ENCODE measurements around the gene CBFA2T2.

Gene CBFA2T2

DNA sequence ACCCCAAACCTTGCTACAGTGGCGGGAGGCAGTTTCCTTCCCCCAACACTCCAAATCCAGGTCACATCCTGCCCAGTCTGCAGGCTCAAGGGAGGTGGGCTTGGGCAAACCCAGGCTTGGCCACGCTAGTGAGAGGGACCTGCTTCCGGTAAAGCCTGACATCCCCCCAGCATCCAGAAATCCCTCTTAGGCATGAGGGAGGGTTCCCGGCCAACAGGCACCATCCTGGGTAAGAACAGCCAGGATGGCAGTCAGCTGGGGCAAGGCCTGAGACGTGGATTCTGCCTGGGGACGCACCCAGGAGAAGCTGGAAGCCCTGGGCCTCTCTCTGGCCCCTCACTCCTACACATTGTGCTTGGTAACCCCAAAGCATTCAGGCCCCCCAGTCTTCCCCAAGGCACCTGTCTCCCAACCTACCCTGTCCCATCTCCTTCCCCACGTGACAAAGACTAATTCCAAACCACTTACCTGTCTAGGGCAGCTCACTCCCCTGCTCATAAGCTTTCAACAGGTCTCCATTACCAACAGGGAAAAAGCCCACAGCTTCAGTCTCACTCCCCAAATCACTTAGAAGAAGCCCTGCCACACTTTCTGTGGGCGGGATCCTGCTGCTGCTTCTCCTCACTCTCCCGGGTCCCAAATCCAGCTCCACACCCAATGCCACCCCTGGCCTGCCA lies 174.3 kb downstream of the CBFA2T2 start:
- Histone ChIP-seq H3K4me3 (ENCODE audit: low read length in 2 of 2) (peak overlapping the region; percentile 55 to 84), H3K27me3 (ENCODE audit: control insufficient read depth in 2 of 2, insufficient read depth in 2 of 2, low read length in 2 of 2) (no peaks in the 10 kb centered on the region), H3K36me3 (ENCODE audit: control insufficient read depth in 2 of 2, insufficient read depth in 2 of 2, low read length in 2 of 2) (peaks cover 5 to 9% of the 10 kb centered on the region in 2 donors), H3K27ac (ENCODE audit: low read depth in 2 of 2, low read length in 2 of 2) (peak overlapping the region; percentile 72 to 93), H3K9ac (ENCODE audit: low read depth in 1 of 2, low read length in 2 of 2) (peak overlapping the region; percentile 73 to 93), H3K4me1 (ENCODE audit: control insufficient read depth in 2 of 2, insufficient read depth in 2 of 2, low read length in 2 of 2) (peaks cover 37 to 39% of the 10 kb centered on the region in 2 donors), H3K9me3 (ENCODE audit: control insufficient read depth in 2 of 2, low read length in 2 of 2) (no peaks in the 10 kb centered on the region)

DNA sequence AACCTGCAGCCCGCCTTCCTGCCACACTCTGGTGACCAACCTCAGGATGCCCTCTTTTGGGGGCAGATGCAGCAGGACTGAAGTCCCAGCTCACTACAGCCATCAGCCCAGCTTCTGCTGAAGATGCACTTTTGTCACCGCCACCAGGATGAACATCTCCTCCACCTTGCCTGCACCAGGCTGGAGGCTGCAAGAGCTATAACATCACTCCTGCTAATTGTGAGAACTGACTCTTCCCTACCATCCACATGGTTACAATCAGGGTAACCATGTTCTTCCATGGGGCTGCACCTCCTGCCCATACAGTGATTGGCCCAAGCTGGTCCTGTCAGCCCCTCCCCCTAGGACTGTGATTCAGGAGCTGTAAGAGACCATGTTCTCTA lies 174.9 kb downstream of the CBFA2T2 start:
- peak overlapping the region in 1 of 2 donors; percentile 93 for H3K27ac ChIP-seq (ENCODE audit: low read depth in 2 of 2, low read length in 2 of 2)
- no peaks in the 10 kb centered on the region for H3K9me3 ChIP-seq (ENCODE audit: control insufficient read depth in 2 of 2, low read length in 2 of 2)
- H3K9ac ChIP-seq (ENCODE audit: low read depth in 1 of 2, low read length in 2 of 2) = no peak overlapping the region
- peaks cover 37 to 39% of the 10 kb centered on the region in 2 donors for H3K4me1 ChIP-seq (ENCODE audit: control insufficient read depth in 2 of 2, insufficient read depth in 2 of 2, low read length in 2 of 2)
- H3K36me3 ChIP-seq (ENCODE audit: control insufficient read depth in 2 of 2, insufficient read depth in 2 of 2, low read length in 2 of 2) = peaks cover 7 to 11% of the 10 kb centered on the region in 2 donors
- no peaks in the 10 kb centered on the region for H3K27me3 ChIP-seq (ENCODE audit: control insufficient read depth in 2 of 2, insufficient read depth in 2 of 2, low read length in 2 of 2)
- no peak overlapping the region for H3K4me3 ChIP-seq (ENCODE audit: low read length in 2 of 2)

DNA sequence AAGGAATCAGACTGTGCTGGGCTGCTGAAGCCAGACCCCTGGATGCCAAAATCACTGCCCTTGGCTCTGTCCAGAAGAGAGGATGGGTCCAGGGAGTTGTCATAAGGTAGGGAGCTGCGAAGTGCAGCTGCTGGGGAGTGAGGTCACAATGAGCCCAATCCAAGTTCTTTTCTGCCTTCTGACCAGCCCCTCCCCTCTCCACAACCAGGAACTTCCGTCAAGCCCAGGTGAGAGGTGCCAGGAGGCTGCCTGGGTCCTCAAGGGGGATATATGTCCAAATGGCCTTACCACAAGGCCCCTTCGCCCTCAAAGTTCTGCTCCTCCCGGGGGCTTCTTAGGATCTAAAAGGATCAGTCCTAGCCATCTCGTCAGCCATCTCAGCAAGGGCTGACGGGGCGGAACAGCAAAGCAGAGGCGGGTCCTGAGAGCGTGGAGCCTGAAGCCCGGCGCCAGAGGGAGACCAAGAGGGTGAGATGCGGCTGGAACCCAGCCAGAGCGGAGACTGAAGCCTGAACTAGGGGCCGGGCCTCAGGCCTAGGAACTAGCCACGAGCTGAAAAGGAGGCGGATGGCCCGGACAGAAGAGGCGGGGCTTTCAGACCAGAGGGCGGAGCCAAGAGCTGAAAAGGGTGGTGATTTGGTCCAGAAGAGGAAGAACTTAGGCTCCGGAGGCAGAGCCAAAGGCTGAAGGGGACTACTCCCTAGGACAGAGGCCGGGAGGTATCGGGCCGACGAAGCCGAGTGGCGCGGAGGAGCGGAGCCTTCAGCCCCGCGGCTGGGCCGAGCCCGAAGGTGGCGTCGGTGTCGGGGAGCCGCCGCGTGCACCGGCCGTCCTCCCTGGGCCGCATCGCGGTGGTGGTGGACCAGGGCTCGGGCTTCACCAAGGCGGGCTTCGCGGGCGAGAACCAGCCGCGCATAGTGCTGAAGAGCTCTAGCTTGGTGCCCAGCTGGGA lies 176.7 kb downstream of the CBFA2T2 start, which contains the start of gene ACTL10:
TSS of gene ACTL10 (plus strand) at position 651 of the 952 bp plus-strand sequence. CDS start 555 bp downstream, outside the sequence.
- Histone ChIP-seq H3K4me1 (ENCODE audit: control insufficient read depth in 2 of 2, insufficient read depth in 2 of 2, low read length in 2 of 2) (peaks cover 37 to 39% of the 10 kb centered on the region in 2 donors), H3K27ac (ENCODE audit: low read depth in 2 of 2, low read length in 2 of 2) (peak within 1 kb of the TSS; percentile 94 to 95), H3K27me3 (ENCODE audit: control insufficient read depth in 2 of 2, insufficient read depth in 2 of 2, low read length in 2 of 2) (no peaks in the 10 kb centered on the region), H3K36me3 (ENCODE audit: control insufficient read depth in 2 of 2, insufficient read depth in 2 of 2, low read length in 2 of 2) (peaks cover 13 to 20% of the 10 kb centered on the region in 2 donors), H3K9ac (ENCODE audit: low read depth in 1 of 2, low read length in 2 of 2) (peak within 1 kb of the TSS; percentile 70 to 80), H3K4me3 (ENCODE audit: low read length in 2 of 2) (peak within 1 kb of the TSS; percentile 70 to 74), H3K9me3 (ENCODE audit: control insufficient read depth in 2 of 2, low read length in 2 of 2) (no peaks in the 10 kb centered on the region)

DNA sequence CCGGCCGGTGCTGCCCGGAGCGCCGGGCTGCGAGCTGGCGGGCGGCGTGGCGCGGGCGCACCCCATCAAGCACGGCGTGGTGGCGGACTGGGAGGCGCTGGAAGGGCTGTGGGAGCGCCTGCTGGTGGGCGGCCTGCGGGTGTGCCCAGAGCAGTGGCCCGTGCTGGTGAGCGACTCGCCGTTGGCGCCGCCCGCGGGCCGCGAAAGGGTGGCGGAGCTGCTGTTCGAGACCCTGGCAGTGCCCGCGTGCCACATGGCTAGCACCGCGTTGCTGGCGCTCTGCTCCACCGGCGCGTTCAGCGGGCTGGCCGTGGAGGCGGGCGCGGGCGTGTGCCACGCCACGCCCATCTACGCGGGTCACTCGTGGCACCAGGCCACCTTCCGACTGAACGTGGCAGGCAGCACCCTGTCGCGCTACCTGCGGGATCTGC lies 177.4 kb downstream of the CBFA2T2 start:
- Histone ChIP-seq H3K27ac (ENCODE audit: low read depth in 2 of 2, low read length in 2 of 2) (peak overlapping the region; percentile 94 to 95), H3K9ac (ENCODE audit: low read depth in 1 of 2, low read length in 2 of 2) (peak overlapping the region; percentile 70 to 80), H3K4me1 (ENCODE audit: control insufficient read depth in 2 of 2, insufficient read depth in 2 of 2, low read length in 2 of 2) (peaks cover 37 to 39% of the 10 kb centered on the region in 2 donors), H3K9me3 (ENCODE audit: control insufficient read depth in 2 of 2, low read length in 2 of 2) (no peaks in the 10 kb centered on the region), H3K27me3 (ENCODE audit: control insufficient read depth in 2 of 2, insufficient read depth in 2 of 2, low read length in 2 of 2) (no peaks in the 10 kb centered on the region), H3K36me3 (ENCODE audit: control insufficient read depth in 2 of 2, insufficient read depth in 2 of 2, low read length in 2 of 2) (peaks cover 13 to 20% of the 10 kb centered on the region in 2 donors), H3K4me3 (ENCODE audit: low read length in 2 of 2) (peak overlapping the region; percentile 70 to 74)

DNA sequence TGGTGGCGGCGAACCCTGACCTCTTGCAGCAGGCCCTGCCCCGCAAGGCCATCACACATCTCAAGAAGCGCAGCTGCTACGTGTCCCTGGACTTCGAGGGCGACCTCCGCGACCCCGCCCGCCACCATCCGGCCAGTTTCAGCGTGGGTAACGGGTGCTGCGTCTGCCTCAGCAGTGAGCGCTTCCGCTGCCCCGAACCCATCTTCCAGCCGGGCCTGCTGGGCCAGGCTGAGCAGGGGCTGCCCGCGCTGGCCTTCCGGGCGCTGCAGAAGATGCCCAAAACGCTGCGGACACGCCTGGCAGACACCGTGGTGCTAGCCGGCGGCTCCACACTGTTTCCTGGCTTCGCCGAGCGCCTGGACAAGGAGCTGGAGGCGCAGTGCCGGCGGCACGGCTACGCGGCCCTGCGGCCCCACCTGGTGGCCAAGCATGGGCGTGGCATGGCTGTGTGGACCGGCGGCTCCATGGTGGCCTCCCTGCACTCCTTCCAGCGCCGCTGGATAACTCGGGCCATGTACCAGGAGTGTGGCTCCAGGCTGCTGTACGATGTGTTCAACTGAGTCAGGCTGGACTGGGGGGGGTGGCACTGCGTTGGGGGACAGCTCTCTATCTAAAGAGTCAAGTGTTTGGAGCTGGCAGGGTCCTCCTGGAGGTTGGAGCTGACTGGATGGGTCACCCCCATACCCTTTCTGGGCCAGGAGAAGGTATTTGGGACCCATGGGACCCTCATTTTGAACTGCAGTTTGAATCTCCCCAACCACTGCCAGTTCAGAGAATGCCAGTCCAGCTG lies 178.0 kb downstream of the CBFA2T2 start:
- Histone ChIP-seq H3K4me1 (ENCODE audit: control insufficient read depth in 2 of 2, insufficient read depth in 2 of 2, low read length in 2 of 2) (peaks cover 39 to 42% of the 10 kb centered on the region in 2 donors), H3K27ac (ENCODE audit: low read depth in 2 of 2, low read length in 2 of 2) (peak overlapping the region; percentile 94 to 95), H3K9ac (ENCODE audit: low read depth in 1 of 2, low read length in 2 of 2) (peak overlapping the region; percentile 70 to 80)

DNA sequence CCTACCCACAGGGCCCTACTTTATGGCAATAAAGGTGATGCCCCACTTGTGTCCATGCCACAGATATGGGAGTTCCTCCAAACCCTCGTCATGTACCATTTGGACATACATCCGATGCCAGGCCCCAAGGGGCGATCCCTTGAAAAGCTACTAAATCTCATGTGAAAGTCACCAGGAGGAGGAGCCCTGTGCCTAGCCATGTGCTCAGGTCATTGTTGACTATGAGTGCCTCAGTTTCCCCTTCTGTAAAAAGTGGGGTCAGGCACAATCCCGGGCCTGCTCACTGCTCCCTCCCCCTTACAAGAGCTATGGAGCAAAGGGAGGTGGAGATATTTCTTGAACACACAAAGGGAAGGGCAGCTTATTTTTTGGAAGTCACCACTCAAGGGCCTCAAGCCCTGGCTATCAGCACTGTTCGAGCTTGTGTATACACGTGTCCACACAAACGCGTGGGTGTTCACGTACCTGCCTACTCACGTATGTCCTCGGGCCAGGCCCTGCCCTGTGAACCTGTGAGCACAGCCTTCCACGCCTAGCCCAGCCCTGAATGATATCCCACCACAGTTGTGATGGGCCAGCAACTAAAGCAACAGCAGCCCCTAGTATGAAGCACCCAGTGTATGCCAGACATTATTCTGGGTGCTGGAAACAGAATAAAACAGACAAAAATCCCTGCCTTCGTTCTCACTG lies 178.7 kb downstream of the CBFA2T2 start:
- H3K4me1 ChIP-seq (ENCODE audit: control insufficient read depth in 2 of 2, insufficient read depth in 2 of 2, low read length in 2 of 2) = peaks cover 41 to 45% of the 10 kb centered on the region in 2 donors
- H3K27ac ChIP-seq (ENCODE audit: low read depth in 2 of 2, low read length in 2 of 2) = peak overlapping the region in 1 of 2 donors; percentile 95
- no peaks in the 10 kb centered on the region for H3K9me3 ChIP-seq (ENCODE audit: control insufficient read depth in 2 of 2, low read length in 2 of 2)
- H3K27me3 ChIP-seq (ENCODE audit: control insufficient read depth in 2 of 2, insufficient read depth in 2 of 2, low read length in 2 of 2) = no peaks in the 10 kb centered on the region
- H3K36me3 ChIP-seq (ENCODE audit: control insufficient read depth in 2 of 2, insufficient read depth in 2 of 2, low read length in 2 of 2) = peaks cover 13 to 20% of the 10 kb centered on the region in 2 donors
- H3K4me3 ChIP-seq (ENCODE audit: low read length in 2 of 2) = peak overlapping the region; percentile 70 to 74
- H3K9ac ChIP-seq (ENCODE audit: low read depth in 1 of 2, low read length in 2 of 2) = no peak overlapping the region

More for the DNA sequence above, 178.0 kb downstream of the CBFA2T2 start:
- H3K27me3 ChIP-seq (ENCODE audit: control insufficient read depth in 2 of 2, insufficient read depth in 2 of 2, low read length in 2 of 2) = no peaks in the 10 kb centered on the region
- H3K36me3 ChIP-seq (ENCODE audit: control insufficient read depth in 2 of 2, insufficient read depth in 2 of 2, low read length in 2 of 2) = peaks cover 13 to 20% of the 10 kb centered on the region in 2 donors
- H3K9me3 ChIP-seq (ENCODE audit: control insufficient read depth in 2 of 2, low read length in 2 of 2) = no peaks in the 10 kb centered on the region
- H3K4me3 ChIP-seq (ENCODE audit: low read length in 2 of 2) = peak overlapping the region; percentile 70 to 74

DNA sequence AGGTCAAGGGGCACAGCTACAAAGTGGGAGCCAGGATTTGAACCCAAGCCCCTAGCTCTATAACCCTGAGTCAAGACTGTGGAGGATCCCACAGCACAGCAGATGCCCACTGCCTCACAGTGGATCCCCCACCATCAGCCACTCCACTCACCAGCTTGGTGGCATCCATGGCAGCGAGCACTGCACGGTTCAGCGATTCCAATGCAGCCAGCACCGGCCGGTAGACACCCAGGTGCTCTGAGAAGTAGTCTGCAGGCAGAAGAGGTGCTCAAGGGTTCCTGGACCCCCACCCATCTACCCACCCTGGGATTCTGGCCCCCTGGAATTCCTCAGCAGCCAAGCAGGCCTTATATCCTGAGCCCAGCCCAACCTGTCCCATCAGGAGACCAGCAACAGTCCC lies 179.3 kb downstream of the CBFA2T2 start:
- no peak overlapping the region for H3K4me3 ChIP-seq (ENCODE audit: low read length in 2 of 2)
- H3K27me3 ChIP-seq (ENCODE audit: control insufficient read depth in 2 of 2, insufficient read depth in 2 of 2, low read length in 2 of 2) = no peaks in the 10 kb centered on the region
- peaks cover 13 to 20% of the 10 kb centered on the region in 2 donors for H3K36me3 ChIP-seq (ENCODE audit: control insufficient read depth in 2 of 2, insufficient read depth in 2 of 2, low read length in 2 of 2)
- H3K9ac ChIP-seq (ENCODE audit: low read depth in 1 of 2, low read length in 2 of 2) = no peak overlapping the region
- no peak overlapping the region for H3K27ac ChIP-seq (ENCODE audit: low read depth in 2 of 2, low read length in 2 of 2)
- peaks cover 38 to 40% of the 10 kb centered on the region in 2 donors for H3K4me1 ChIP-seq (ENCODE audit: control insufficient read depth in 2 of 2, insufficient read depth in 2 of 2, low read length in 2 of 2)
- H3K9me3 ChIP-seq (ENCODE audit: control insufficient read depth in 2 of 2, low read length in 2 of 2) = no peaks in the 10 kb centered on the region

DNA sequence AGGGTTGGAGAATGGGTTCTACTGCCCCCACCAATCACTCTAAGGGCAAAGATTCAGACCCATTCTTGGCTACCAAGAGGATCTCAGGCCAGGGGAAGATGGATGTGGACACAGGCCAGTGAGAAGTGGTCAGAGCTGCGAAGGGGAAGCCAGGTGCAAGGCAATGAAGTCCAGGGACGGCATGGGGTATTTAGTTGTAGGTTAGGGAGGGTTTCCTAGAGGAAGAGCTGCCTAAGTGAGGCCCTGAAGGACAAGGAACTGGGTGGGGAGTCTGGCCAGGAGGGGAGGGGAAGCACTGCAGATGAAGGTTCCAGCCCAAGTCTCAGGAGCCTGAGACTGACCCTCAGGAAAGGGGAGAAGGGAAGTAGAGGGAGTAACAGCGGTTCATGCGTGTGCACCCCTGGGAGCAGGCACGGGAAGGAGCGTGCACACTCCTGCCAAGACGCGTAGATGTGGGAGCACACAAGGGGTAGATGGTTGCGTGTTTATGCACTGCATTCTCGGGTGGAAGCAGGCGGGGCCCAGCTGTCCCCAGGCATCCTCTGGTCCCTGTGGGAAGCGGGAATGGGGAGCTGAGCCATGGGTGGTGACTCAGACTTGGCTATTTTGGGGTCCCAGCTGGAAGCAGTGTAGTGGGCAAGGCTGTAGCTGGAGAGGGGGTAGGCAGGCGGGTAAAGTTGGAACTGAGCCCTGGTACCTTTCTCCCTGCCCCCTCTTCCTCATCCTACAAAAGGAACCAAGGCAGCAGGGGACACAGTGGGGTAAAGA lies 180.2 kb downstream of the CBFA2T2 start:
- Histone ChIP-seq H3K9ac (ENCODE audit: low read depth in 1 of 2, low read length in 2 of 2) (no peak overlapping the region), H3K27me3 (ENCODE audit: control insufficient read depth in 2 of 2, insufficient read depth in 2 of 2, low read length in 2 of 2) (no peaks in the 10 kb centered on the region), H3K27ac (ENCODE audit: low read depth in 2 of 2, low read length in 2 of 2) (no peak overlapping the region), H3K36me3 (ENCODE audit: control insufficient read depth in 2 of 2, insufficient read depth in 2 of 2, low read length in 2 of 2) (peaks cover 13 to 20% of the 10 kb centered on the region in 2 donors), H3K4me3 (ENCODE audit: low read length in 2 of 2) (no peak overlapping the region), H3K4me1 (ENCODE audit: control insufficient read depth in 2 of 2, insufficient read depth in 2 of 2, low read length in 2 of 2) (peaks cover 41 to 44% of the 10 kb centered on the region in 2 donors), H3K9me3 (ENCODE audit: control insufficient read depth in 2 of 2, low read length in 2 of 2) (no peaks in the 10 kb centered on the region)

Measured in mucosa of rectum (tissue), 2 donors.